WTC11 (cell line): ENCODE data around the gene CACHD1. TPM values are rescaled to one million over a fixed set of nuclear protein-coding genes. Genes with fewer than 3 reads are reported as not detected.

Experiments
- ATAC-seq: fragments of 200-7000 bp; cut with Tn5 transposase; 2 replicates; pipeline ENCODE4 v1.10.0; 2021; ENCODE audit warnings: mild to moderate bottlenecking, moderate library complexity
- CTCF ChIA-PET: fragments of 300-600 bp; sonication (Branson Sonifier 250); formaldehyde crosslinking; loops from one replicate; lab custom pipeline; 2021; ENCODE audit warnings: antibody characterized with exemption; lab: Charles Lee
- POLR2A ChIA-PET: fragments of 350-600 bp; sonication (Branson Sonifier 250); formaldehyde crosslinking; loops from one replicate; lab custom pipeline; 2021; ENCODE audit warnings: antibody characterized with exemption; lab: Charles Lee
- DNase-seq: peaks from one replicate; pipeline ENCODE4 v3.0.0; 2021; ENCODE audit warnings: low spot score
- H3K27ac Mint-ChIP-seq: 2 replicates; pipeline ENCODE4 v1.8.0; 2021; ENCODE audit warnings: mixed read lengths
- H3K27me3 Mint-ChIP-seq: 2 replicates; pipeline ENCODE4 v1.8.0; 2021; ENCODE audit warnings: low read depth, mild to moderate bottlenecking, moderate library complexity, mixed read lengths
- H3K36me3 Mint-ChIP-seq: 2 replicates; pipeline ENCODE4 v1.8.0; 2021; ENCODE audit warnings: mixed read lengths
- H3K4me1 Mint-ChIP-seq: 2 replicates; pipeline ENCODE4 v1.8.0; 2022; ENCODE audit warnings: mixed read lengths
- H3K4me3 Mint-ChIP-seq: 2 replicates; pipeline ENCODE4 v1.8.0; 2021; ENCODE audit warnings: mild to moderate bottlenecking, moderate library complexity, mixed read lengths
- H3K9me3 Mint-ChIP-seq: 2 replicates; pipeline ENCODE4 v1.8.0; 2021; ENCODE audit warnings: mixed read lengths
- ESRRA ChIP-seq: sonication (generic); formaldehyde crosslinking; IDR thresholded peaks from 2 replicates; pipeline ENCODE4 v1.8.1; 2022; ENCODE audit warnings: mild to moderate bottlenecking, missing genetic modification reagents, borderline replicate concordance
- FOXJ3 ChIP-seq: sonication (generic); formaldehyde crosslinking; IDR thresholded peaks from 2 replicates; pipeline ENCODE4 v1.9.0; 2021; ENCODE audit warnings: missing genetic modification reagents, mild to moderate bottlenecking, borderline replicate concordance
- FOXK1 ChIP-seq: sonication (generic); formaldehyde crosslinking; IDR thresholded peaks from 2 replicates; pipeline ENCODE4 v1.8.0; 2022; ENCODE audit warnings: mild to moderate bottlenecking, moderate library complexity, missing genetic modification reagents
- FOXP4 ChIP-seq: sonication (generic); formaldehyde crosslinking; IDR thresholded peaks from 2 replicates; pipeline ENCODE4 v1.8.0; 2022; ENCODE audit warnings: mild to moderate bottlenecking, missing genetic modification reagents
- HMGA2 ChIP-seq: fragments of 250-450 bp; sonication (Bioruptor Pico); IDR thresholded peaks from 2 replicates; pipeline ENCODE4 v1.4.0; 2021; ENCODE audit warnings: mild to moderate bottlenecking, moderate library complexity
- MLX ChIP-seq: sonication (generic); formaldehyde crosslinking; IDR thresholded peaks from 2 replicates; pipeline ENCODE4 v1.8.1; 2023; ENCODE audit warnings: mild to moderate bottlenecking, missing genetic modification reagents, moderate library complexity
- NFYB ChIP-seq: sonication (generic); formaldehyde crosslinking; conservative IDR thresholded peaks from 2 replicates; pipeline ENCODE4 v1.8.0; 2022; ENCODE audit warnings: low read depth, missing genetic modification reagents
- NR3C1 ChIP-seq: sonication (generic); formaldehyde crosslinking; conservative IDR thresholded peaks from 2 replicates; pipeline ENCODE4 v1.8.1; 2023; ENCODE audit warnings: low read depth, mild to moderate bottlenecking, missing genetic modification reagents
- PRRX2 ChIP-seq: fragments of 250-450 bp; sonication (Bioruptor Pico); IDR thresholded peaks from 2 replicates; pipeline ENCODE4 v1.8.0; 2021; ENCODE audit warnings: mild to moderate bottlenecking
- SP1 ChIP-seq: sonication (generic); formaldehyde crosslinking; conservative IDR thresholded peaks from 2 replicates; pipeline ENCODE4 v1.8.1; 2022; ENCODE audit warnings: missing genetic modification reagents
- TEAD4 ChIP-seq: sonication (generic); formaldehyde crosslinking; IDR thresholded peaks from 2 replicates; pipeline ENCODE4 v1.8.0; 2022; ENCODE audit warnings: mild to moderate bottlenecking, missing genetic modification reagents
- ZBTB21 ChIP-seq: sonication (generic); formaldehyde crosslinking; IDR thresholded peaks from 2 replicates; pipeline ENCODE4 v1.8.1; 2023; ENCODE audit warnings: mild to moderate bottlenecking, missing genetic modification reagents, borderline replicate concordance
- ZNF423 ChIP-seq: fragments of 250-450 bp; sonication (Bioruptor Pico); IDR thresholded peaks from 2 replicates; pipeline ENCODE4 v2.1.2; 2022; ENCODE audit warnings: mild to moderate bottlenecking, moderate library complexity
- total RNA-seq: library from RNA; stranded (reverse); gene quantifications from 3 replicates; pipeline ENCODE4 v1.2.3, GENCODE V29; 2021
- TF ChIP-seq, protein P1 (sequence below): sonication (generic); formaldehyde crosslinking; IDR thresholded peaks from 2 replicates; pipeline ENCODE4 v1.8.1; 2023; ENCODE audit warnings: mild to moderate bottlenecking, missing genetic modification reagents
- TF ChIP-seq, protein P2 (sequence below): sonication (generic); formaldehyde crosslinking; IDR thresholded peaks from 2 replicates; pipeline ENCODE4 v1.8.0; 2023; ENCODE audit warnings: mild to moderate bottlenecking, missing genetic modification reagents
- TF ChIP-seq, protein P3 (sequence below): fragments of 250-450 bp; sonication (Bioruptor Pico); IDR thresholded peaks from 2 replicates; pipeline ENCODE4 v1.9.0; 2021; ENCODE audit warnings: moderate library complexity, mild to moderate bottlenecking, inconsistent platforms, borderline replicate concordance
- TF ChIP-seq, protein P4 (sequence below): fragments of 250-450 bp; sonication (Bioruptor Pico); IDR thresholded peaks from 2 replicates; pipeline ENCODE4 v1.9.0; 2021; ENCODE audit warnings: mild to moderate bottlenecking, borderline replicate concordance
- TF ChIP-seq, protein P5 (sequence below): sonication (generic); formaldehyde crosslinking; IDR thresholded peaks from 2 replicates; pipeline ENCODE4 v1.8.0; 2023; ENCODE audit warnings: missing genetic modification reagents

CACHD1 gene
- total RNA-seq, 1 experiment from 2014 or later: 26.3 TPM

DNA sequence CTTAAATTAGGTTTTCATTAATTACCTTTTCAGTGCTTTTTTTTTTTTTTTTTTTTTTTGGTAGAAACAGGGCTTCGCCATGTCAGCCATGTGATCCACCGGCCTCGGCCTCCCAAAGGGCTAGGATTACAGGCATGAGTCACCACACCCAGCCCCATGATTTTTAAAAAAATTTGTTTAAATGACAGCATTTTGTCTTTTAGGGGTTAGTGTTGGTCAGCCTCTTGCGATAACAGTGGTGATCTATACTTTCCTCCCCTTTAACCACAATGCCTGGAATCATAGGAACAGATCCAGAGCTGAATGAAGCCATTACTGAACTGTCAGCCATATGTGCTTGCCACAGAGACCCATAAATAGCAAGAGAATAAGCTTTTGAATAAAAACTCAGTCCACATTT lies 73.9 kb downstream of the CACHD1 start:
- peaks cover 69% of the 10 kb centered on the region for H3K4me1 Mint-ChIP-seq

DNA sequence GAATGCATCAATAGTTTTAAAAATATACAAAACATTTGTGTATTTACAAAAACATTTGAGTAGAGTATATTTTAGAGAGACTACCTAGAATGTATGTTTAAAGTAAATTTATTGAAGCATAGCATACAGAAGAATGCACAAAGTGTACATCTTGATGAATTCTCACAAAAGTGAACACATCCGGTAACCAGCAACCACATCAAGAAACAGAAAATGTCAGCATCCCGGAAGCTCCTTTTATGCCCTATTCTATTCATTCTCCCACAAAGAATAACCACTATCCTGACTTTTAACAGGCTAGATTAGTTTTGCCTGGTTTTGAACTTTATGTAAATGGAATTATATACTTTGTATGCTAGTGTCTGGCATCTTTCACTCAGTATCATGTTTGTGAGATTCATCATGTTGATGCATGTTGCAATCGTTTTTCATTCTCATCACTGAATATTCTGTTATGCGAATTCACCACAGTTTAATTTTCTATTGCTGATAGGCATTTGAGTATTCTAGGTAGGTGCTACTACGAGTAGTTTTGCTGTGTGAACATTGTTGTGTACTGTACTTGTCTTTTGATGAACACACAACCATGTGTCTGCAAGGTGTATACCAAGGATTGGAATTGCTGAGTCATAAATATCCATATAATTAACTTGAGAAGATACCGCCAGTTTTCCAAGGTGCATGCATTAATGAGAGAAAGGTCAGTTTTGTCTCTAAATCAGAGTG lies 75.4 kb downstream of the CACHD1 start:
- no peak for ATAC-seq
- ChIA-PET POLR2A (no interaction called here), CTCF (no interaction called here)
- H3K4me3 Mint-ChIP-seq: no peak overlapping the region
- no peaks in the 10 kb centered on the region for H3K27me3 Mint-ChIP-seq
- TF ChIP-seq HMGA2 (CRISPR knock-in tag): no peak
- no peak for TF ChIP-seq ZNF423 (CRISPR knock-in tag)
- no peak for DNase-seq
- H3K36me3 Mint-ChIP-seq: no peaks in the 10 kb centered on the region
- H3K9me3 Mint-ChIP-seq: no peaks in the 10 kb centered on the region
- H3K27ac Mint-ChIP-seq: 0 out of 2 replicates have a peak overlapping the region, but pooled peaks have one; percentile 54
- peaks cover 64% of the 10 kb centered on the region for H3K4me1 Mint-ChIP-seq

More for the DNA sequence above, 73.9 kb downstream of the CACHD1 start:
- ChIA-PET POLR2A (no interaction called here), CTCF (no interaction called here)
- no peak for ATAC-seq
- DNase-seq: no peak
- no peak overlapping the region for H3K4me3 Mint-ChIP-seq
- H3K36me3 Mint-ChIP-seq: no peaks in the 10 kb centered on the region
- TF ChIP-seq NFYB: no peak
- TF ChIP-seq, protein P1, sequence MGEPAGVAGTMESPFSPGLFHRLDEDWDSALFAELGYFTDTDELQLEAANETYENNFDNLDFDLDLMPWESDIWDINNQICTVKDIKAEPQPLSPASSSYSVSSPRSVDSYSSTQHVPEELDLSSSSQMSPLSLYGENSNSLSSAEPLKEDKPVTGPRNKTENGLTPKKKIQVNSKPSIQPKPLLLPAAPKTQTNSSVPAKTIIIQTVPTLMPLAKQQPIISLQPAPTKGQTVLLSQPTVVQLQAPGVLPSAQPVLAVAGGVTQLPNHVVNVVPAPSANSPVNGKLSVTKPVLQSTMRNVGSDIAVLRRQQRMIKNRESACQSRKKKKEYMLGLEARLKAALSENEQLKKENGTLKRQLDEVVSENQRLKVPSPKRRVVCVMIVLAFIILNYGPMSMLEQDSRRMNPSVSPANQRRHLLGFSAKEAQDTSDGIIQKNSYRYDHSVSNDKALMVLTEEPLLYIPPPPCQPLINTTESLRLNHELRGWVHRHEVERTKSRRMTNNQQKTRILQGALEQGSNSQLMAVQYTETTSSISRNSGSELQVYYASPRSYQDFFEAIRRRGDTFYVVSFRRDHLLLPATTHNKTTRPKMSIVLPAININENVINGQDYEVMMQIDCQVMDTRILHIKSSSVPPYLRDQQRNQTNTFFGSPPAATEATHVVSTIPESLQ (CRISPR knock-in tag): no peak
- no peak for TF ChIP-seq SP1 (CRISPR knock-in tag)
- no peak for TF ChIP-seq FOXK1 (CRISPR knock-in tag)
- TF ChIP-seq ZBTB21: no peak
- H3K27ac Mint-ChIP-seq: no peak overlapping the region
- no peaks in the 10 kb centered on the region for H3K27me3 Mint-ChIP-seq
- no peaks in the 10 kb centered on the region for H3K9me3 Mint-ChIP-seq

- ChIA-PET CTCF (no interaction called here), POLR2A (no interaction called here)
- DNase-seq (no peak), ATAC-seq (peak; percentile 84)
- peaks cover 64% of the 10 kb centered on the region for H3K4me1 Mint-ChIP-seq
- no peak overlapping the region for H3K4me3 Mint-ChIP-seq
- H3K27ac Mint-ChIP-seq: 0 out of 2 replicates have a peak overlapping the region, but pooled peaks have one; percentile 37
- H3K9me3 Mint-ChIP-seq: no peaks in the 10 kb centered on the region
- no peaks in the 10 kb centered on the region for H3K27me3 Mint-ChIP-seq
- H3K36me3 Mint-ChIP-seq: no peaks in the 10 kb centered on the region
- TF ChIP-seq TEAD4 (CRISPR knock-in tag) (no peak), PRRX2 (CRISPR knock-in tag) (no peak), NR3C1 (no peak), MLX (CRISPR knock-in tag) (no peak), ESRRA (CRISPR knock-in tag) (no peak), FOXJ3 (no peak), FOXP4 (no peak), FOXK1 (CRISPR knock-in tag) (no peak)
- TF ChIP-seq, protein P2, sequence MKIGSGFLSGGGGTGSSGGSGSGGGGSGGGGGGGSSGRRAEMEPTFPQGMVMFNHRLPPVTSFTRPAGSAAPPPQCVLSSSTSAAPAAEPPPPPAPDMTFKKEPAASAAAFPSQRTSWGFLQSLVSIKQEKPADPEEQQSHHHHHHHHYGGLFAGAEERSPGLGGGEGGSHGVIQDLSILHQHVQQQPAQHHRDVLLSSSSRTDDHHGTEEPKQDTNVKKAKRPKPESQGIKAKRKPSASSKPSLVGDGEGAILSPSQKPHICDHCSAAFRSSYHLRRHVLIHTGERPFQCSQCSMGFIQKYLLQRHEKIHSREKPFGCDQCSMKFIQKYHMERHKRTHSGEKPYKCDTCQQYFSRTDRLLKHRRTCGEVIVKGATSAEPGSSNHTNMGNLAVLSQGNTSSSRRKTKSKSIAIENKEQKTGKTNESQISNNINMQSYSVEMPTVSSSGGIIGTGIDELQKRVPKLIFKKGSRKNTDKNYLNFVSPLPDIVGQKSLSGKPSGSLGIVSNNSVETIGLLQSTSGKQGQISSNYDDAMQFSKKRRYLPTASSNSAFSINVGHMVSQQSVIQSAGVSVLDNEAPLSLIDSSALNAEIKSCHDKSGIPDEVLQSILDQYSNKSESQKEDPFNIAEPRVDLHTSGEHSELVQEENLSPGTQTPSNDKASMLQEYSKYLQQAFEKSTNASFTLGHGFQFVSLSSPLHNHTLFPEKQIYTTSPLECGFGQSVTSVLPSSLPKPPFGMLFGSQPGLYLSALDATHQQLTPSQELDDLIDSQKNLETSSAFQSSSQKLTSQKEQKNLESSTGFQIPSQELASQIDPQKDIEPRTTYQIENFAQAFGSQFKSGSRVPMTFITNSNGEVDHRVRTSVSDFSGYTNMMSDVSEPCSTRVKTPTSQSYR (CRISPR knock-in tag): no peak
- TF ChIP-seq, protein P3, sequence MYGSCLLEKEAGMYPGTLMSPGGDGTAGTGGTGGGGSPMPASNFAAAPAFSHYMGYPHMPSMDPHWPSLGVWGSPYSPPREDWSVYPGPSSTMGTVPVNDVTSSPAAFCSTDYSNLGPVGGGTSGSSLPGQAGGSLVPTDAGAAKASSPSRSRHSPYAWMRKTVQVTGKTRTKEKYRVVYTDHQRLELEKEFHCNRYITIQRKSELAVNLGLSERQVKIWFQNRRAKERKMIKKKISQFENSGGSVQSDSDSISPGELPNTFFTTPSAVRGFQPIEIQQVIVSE: no peak
- TF ChIP-seq, protein P4, sequence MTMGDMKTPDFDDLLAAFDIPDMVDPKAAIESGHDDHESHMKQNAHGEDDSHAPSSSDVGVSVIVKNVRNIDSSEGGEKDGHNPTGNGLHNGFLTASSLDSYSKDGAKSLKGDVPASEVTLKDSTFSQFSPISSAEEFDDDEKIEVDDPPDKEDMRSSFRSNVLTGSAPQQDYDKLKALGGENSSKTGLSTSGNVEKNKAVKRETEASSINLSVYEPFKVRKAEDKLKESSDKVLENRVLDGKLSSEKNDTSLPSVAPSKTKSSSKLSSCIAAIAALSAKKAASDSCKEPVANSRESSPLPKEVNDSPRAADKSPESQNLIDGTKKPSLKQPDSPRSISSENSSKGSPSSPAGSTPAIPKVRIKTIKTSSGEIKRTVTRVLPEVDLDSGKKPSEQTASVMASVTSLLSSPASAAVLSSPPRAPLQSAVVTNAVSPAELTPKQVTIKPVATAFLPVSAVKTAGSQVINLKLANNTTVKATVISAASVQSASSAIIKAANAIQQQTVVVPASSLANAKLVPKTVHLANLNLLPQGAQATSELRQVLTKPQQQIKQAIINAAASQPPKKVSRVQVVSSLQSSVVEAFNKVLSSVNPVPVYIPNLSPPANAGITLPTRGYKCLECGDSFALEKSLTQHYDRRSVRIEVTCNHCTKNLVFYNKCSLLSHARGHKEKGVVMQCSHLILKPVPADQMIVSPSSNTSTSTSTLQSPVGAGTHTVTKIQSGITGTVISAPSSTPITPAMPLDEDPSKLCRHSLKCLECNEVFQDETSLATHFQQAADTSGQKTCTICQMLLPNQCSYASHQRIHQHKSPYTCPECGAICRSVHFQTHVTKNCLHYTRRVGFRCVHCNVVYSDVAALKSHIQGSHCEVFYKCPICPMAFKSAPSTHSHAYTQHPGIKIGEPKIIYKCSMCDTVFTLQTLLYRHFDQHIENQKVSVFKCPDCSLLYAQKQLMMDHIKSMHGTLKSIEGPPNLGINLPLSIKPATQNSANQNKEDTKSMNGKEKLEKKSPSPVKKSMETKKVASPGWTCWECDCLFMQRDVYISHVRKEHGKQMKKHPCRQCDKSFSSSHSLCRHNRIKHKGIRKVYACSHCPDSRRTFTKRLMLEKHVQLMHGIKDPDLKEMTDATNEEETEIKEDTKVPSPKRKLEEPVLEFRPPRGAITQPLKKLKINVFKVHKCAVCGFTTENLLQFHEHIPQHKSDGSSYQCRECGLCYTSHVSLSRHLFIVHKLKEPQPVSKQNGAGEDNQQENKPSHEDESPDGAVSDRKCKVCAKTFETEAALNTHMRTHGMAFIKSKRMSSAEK (CRISPR knock-in tag): no peak
- TF ChIP-seq, protein P5, sequence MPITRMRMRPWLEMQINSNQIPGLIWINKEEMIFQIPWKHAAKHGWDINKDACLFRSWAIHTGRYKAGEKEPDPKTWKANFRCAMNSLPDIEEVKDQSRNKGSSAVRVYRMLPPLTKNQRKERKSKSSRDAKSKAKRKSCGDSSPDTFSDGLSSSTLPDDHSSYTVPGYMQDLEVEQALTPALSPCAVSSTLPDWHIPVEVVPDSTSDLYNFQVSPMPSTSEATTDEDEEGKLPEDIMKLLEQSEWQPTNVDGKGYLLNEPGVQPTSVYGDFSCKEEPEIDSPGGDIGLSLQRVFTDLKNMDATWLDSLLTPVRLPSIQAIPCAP (CRISPR knock-in tag): no peak
Measured at GRCh38 chr1:64546013-64546412, 76.1 kb downstream of the CACHD1 start.
